H9 (cell line): Measurements from ENCODE around the gene APOL1. TPM values are rescaled to one million over a fixed set of nuclear protein-coding genes. Genes with fewer than 3 reads are reported as not detected.
"Not testable (repeated sequence)": the region's sequence is repeated elsewhere in the genome, so short reads cannot be mapped to it uniquely, and the experiment has no call there.

Experiments used
- DNase-seq: peaks from one replicate; pipeline ENCODE4 v3.0.0-alpha.2; 2017
- H2AFZ ChIP-seq: one replicate; pipeline ENCODE4 v1.6.1; 2013; ENCODE audit warnings: mild to moderate bottlenecking, low read length, control low read depth, moderate library complexity
- H2AK5ac ChIP-seq: 2 replicates; pipeline ENCODE4 v1.6.1; 2013; ENCODE audit warnings: low read length, control low read depth, mixed read lengths; ENCODE audit not compliant: insufficient read length
- H2BK120ac ChIP-seq: one replicate; pipeline ENCODE4 v1.6.1; 2013; ENCODE audit warnings: low read depth, mild to moderate bottlenecking, low read length, control low read depth, inconsistent platforms; ENCODE audit not compliant: poor library complexity, severe bottlenecking
- H2BK12ac ChIP-seq: 2 replicates; pipeline ENCODE4 v1.6.1; 2013; ENCODE audit warnings: low read length, control low read depth, mixed read lengths, low read depth; ENCODE audit not compliant: insufficient read length
- H2BK15ac ChIP-seq: 2 replicates; pipeline ENCODE4 v1.6.1; 2013; ENCODE audit warnings: low read depth, low read length, control low read depth
- H2BK20ac ChIP-seq: one replicate; pipeline ENCODE4 v1.6.1; 2013; ENCODE audit warnings: low read depth, mild to moderate bottlenecking, low read length, control low read depth, inconsistent platforms; ENCODE audit not compliant: poor library complexity, severe bottlenecking
- H2BK5ac ChIP-seq: 2 replicates; pipeline ENCODE4 v1.6.1; 2013; ENCODE audit warnings: low read length, control low read depth, mixed read lengths; ENCODE audit not compliant: insufficient read length
- H3K14ac ChIP-seq: 2 replicates; pipeline ENCODE4 v1.6.1; 2013; ENCODE audit warnings: low read length, control low read depth; ENCODE audit not compliant: insufficient read depth
- H3K18ac ChIP-seq: 2 replicates; pipeline ENCODE4 v1.6.1; 2013; ENCODE audit warnings: low read depth, mild to moderate bottlenecking, mixed read lengths, low read length, control low read depth; ENCODE audit not compliant: insufficient read length
- H3K23ac ChIP-seq: 2 replicates; pipeline ENCODE4 v1.6.1; 2013; ENCODE audit warnings: low read length, control low read depth, mixed read lengths, low read depth; ENCODE audit not compliant: insufficient read length
- H3K23me2 ChIP-seq: 2 replicates; pipeline ENCODE4 v1.6.1; 2013; ENCODE audit warnings: low read depth, mild to moderate bottlenecking, mixed read lengths, low read length, control low read depth; ENCODE audit not compliant: insufficient read length, poor library complexity, severe bottlenecking
- H3K27ac ChIP-seq: 2 replicates; pipeline ENCODE4 v1.5.1; 2013; ENCODE audit warnings: low read length, control low read depth, mixed read lengths, low read depth; ENCODE audit not compliant: insufficient read length
- H3K27me3 ChIP-seq: 2 replicates; pipeline ENCODE4 v1.6.1; 2013; ENCODE audit warnings: low read length, control low read depth, inconsistent platforms; ENCODE audit not compliant: insufficient read depth
- H3K4ac ChIP-seq: 2 replicates; pipeline ENCODE4 v1.6.1; 2013; ENCODE audit warnings: low read depth, mild to moderate bottlenecking, control low read depth, inconsistent platforms, low read length, moderate library complexity
- H3K4me1 ChIP-seq: 2 replicates; pipeline ENCODE4 v1.6.1; 2013; ENCODE audit warnings: low read length, control low read depth, inconsistent platforms; ENCODE audit not compliant: insufficient read depth
- H3K4me2 ChIP-seq: 2 replicates; pipeline ENCODE4 v1.6.1; 2013; ENCODE audit warnings: low read length, control low read depth, mixed read lengths; ENCODE audit not compliant: insufficient read length, insufficient read depth
- H3K56ac ChIP-seq: 2 replicates; pipeline ENCODE4 v1.6.1; 2013; ENCODE audit warnings: low read depth, mild to moderate bottlenecking, mixed read lengths, low read length, control low read depth; ENCODE audit not compliant: insufficient read length
- H3K79me1 ChIP-seq: 2 replicates; pipeline ENCODE4 v1.6.1; 2013; ENCODE audit warnings: low read depth, mild to moderate bottlenecking, moderate library complexity, low read length, control low read depth, inconsistent platforms; ENCODE audit not compliant: insufficient read depth, poor library complexity, severe bottlenecking
- H3K79me2 ChIP-seq: 2 replicates; pipeline ENCODE4 v1.6.1; 2013; ENCODE audit warnings: low read length, control low read depth, inconsistent platforms; ENCODE audit not compliant: insufficient read depth
- H3K9ac ChIP-seq: 2 replicates; pipeline ENCODE4 v1.6.1; 2013; ENCODE audit warnings: low read length, control low read depth, mixed read lengths; ENCODE audit not compliant: insufficient read length; ENCODE audit errors: extremely low read depth
- H3K9me3 ChIP-seq: one replicate; pipeline ENCODE4 v1.6.1; 2013; ENCODE audit warnings: low read depth, low read length, inconsistent platforms; ENCODE audit not compliant: control insufficient read depth
- H3T11ph ChIP-seq: one replicate; pipeline ENCODE4 v1.6.1; 2013; ENCODE audit warnings: mild to moderate bottlenecking, low read length, control low read depth, inconsistent platforms
- H4K20me1 ChIP-seq: one replicate; pipeline ENCODE4 v1.6.1; 2013; ENCODE audit not compliant: control insufficient read depth, insufficient read length, insufficient read depth
- H4K5ac ChIP-seq: 2 replicates; pipeline ENCODE4 v1.6.1; 2013; ENCODE audit warnings: low read depth, mild to moderate bottlenecking, mixed read lengths, low read length, control low read depth; ENCODE audit not compliant: insufficient read length
- H4K8ac ChIP-seq: replicated peaks from 2 replicates; pipeline ENCODE4 v1.6.1; 2013; ENCODE audit warnings: low read length, control low read depth, mixed read lengths, low read depth; ENCODE audit not compliant: insufficient read length
- H4K91ac ChIP-seq: 2 replicates; pipeline ENCODE4 v1.6.1; 2013; ENCODE audit warnings: low read depth, mild to moderate bottlenecking, moderate library complexity, mixed read lengths, low read length, control low read depth; ENCODE audit not compliant: insufficient read length
- H3K27ac Mint-ChIP-seq, 3 experiments: 2 replicates in 2 of 3; 3 replicates in 1 of 3; pipeline ENCODE4 v1.8.0; 2020 to 2021; ENCODE audit warnings: mixed read lengths in 3 of 3, mild to moderate bottlenecking in 1 of 3, moderate library complexity in 1 of 3
- H3K27me3 Mint-ChIP-seq: 2 replicates; pipeline ENCODE4 v1.8.0; 2021; ENCODE audit warnings: low read depth, mild to moderate bottlenecking, moderate library complexity, mixed read lengths
- H3K36me3 Mint-ChIP-seq, 3 experiments: 2 replicates in 2 of 3; 3 replicates in 1 of 3; pipeline ENCODE4 v1.8.0; 2020 to 2021; ENCODE audit warnings: low read depth in 3 of 3, mixed read lengths in 3 of 3; ENCODE audit not compliant: insufficient read depth in 1 of 3
- H3K4me1 Mint-ChIP-seq, 2 experiments: 2 replicates each; pipeline ENCODE4 v1.8.0; 2020; ENCODE audit warnings: mixed read lengths in 2 of 2
- H3K4me3 Mint-ChIP-seq, 2 experiments: 2 replicates in 1 of 2; 3 replicates in 1 of 2; pipeline ENCODE4 v1.8.0; 2020 to 2021; ENCODE audit warnings: mild to moderate bottlenecking in 2 of 2, mixed read lengths in 2 of 2, moderate library complexity in 1 of 2
- H3K9me3 Mint-ChIP-seq, 2 experiments: 2 replicates in 1 of 2; 3 replicates in 1 of 2; pipeline ENCODE4 v1.8.0; 2020; ENCODE audit warnings: mild to moderate bottlenecking in 2 of 2, mixed read lengths in 2 of 2, moderate library complexity in 1 of 2
- WGBS: extraction: QIAGEN DNeasy Blood & Tissue Kit; methylation state at CpG from one replicate; pipeline ENCODE4 v1.1.7; 2013; ENCODE audit warnings: missing lambda C conversion rate, low lambda C conversion rate, mixed read lengths; ENCODE audit not compliant: insufficient read length; ENCODE audit errors: extremely low coverage; 5-methylcytosine and 5-hydroxymethylcytosine counted together
- total RNA-seq: library from RNA; stranded (reverse); gene quantifications from 2 replicates; pipeline ENCODE4 v1.2.1, GENCODE V29; 2021
- TF ChIP-seq, protein P1 (sequence below): fragments of 200-600 bp; sonication (generic); conservative IDR thresholded peaks from 3 replicates; pipeline ENCODE4 v1.8.0; 2021; ENCODE audit warnings: antibody characterized with exemption, mild to moderate bottlenecking

Gene APOL1
- total RNA-seq, 1 experiment from 2014 or later = not detected

DNA sequence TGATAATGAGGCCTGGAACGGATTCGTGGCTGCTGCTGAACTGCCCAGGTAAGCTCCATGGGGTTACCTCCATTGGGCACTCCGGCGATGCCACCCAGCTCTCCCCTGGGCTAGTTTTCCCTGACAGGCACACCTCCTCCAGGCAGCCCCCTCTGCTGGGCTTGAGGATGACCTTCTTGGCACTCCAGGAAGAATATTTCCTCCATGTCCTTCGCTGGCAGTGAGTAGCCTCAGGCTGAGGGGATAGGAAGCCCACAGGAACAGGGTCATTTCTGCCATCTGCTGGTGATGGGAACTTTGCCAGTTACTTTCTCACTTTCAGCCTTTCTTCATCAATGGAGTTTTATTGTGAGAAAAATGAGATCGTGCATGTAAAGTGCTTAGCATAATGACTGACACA is 8.7 kb downstream of the APOL1 start:
- not testable (repeated sequence) for H3K18ac ChIP-seq, H3K9ac ChIP-seq, H3K27me3 ChIP-seq, H2BK120ac ChIP-seq, H2BK20ac ChIP-seq, H3K4me2 ChIP-seq, H3K27ac ChIP-seq, H3K56ac ChIP-seq, H2BK12ac ChIP-seq, H3K9me3 Mint-ChIP-seq, H3K9me3 ChIP-seq, H3T11ph ChIP-seq, H3K36me3 Mint-ChIP-seq, H3K27ac Mint-ChIP-seq, H3K23me2 ChIP-seq, H3K4me1 ChIP-seq, H4K20me1 ChIP-seq, H4K91ac ChIP-seq, H3K14ac ChIP-seq, H2BK5ac ChIP-seq, H3K4me3 Mint-ChIP-seq, H2AFZ ChIP-seq, H4K8ac ChIP-seq, H3K27me3 Mint-ChIP-seq, H3K79me1 ChIP-seq, H2BK15ac ChIP-seq, H3K23ac ChIP-seq, H4K5ac ChIP-seq, H2AK5ac ChIP-seq, H3K4ac ChIP-seq, H3K79me2 ChIP-seq
- WGBS = no CpG with 5 or more reads among the region's 6 CpGs
- H3K4me1 Mint-ChIP-seq = peaks cover 30 to 33% of the 10 kb centered on the region in 2 experiments
- DNase-seq = peak; percentile 67
- TF ChIP-seq, protein P1, sequence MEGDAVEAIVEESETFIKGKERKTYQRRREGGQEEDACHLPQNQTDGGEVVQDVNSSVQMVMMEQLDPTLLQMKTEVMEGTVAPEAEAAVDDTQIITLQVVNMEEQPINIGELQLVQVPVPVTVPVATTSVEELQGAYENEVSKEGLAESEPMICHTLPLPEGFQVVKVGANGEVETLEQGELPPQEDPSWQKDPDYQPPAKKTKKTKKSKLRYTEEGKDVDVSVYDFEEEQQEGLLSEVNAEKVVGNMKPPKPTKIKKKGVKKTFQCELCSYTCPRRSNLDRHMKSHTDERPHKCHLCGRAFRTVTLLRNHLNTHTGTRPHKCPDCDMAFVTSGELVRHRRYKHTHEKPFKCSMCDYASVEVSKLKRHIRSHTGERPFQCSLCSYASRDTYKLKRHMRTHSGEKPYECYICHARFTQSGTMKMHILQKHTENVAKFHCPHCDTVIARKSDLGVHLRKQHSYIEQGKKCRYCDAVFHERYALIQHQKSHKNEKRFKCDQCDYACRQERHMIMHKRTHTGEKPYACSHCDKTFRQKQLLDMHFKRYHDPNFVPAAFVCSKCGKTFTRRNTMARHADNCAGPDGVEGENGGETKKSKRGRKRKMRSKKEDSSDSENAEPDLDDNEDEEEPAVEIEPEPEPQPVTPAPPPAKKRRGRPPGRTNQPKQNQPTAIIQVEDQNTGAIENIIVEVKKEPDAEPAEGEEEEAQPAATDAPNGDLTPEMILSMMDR = peak; percentile 64

DNA sequence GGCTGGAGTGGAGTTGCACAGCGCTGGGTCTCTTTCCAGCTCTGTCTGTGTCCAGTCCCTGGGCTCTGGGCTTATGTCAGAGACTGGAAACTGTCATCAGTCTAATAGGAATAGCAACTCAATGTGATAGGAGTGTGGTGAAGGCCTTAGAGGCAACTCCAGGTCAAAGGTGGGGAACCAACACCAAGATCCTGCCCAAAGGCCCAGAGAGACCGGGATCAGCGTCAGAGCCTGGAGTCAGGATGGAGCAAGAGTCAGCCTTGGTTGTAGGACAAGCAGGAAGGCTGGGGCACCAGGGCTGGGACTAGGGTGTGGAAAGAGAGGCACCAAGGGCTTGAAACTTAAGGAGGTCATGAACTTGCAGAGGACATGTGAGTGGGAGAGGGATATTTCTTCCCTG is 9.4 kb downstream of the APOL1 start:
- H3K27me3 Mint-ChIP-seq, DNase-seq, H3K14ac ChIP-seq: not testable (repeated sequence)

More for the DNA sequence above, 9.4 kb downstream of the APOL1 start:
- not testable (repeated sequence) for H2BK20ac ChIP-seq, H3K9ac ChIP-seq, H3K4me3 Mint-ChIP-seq, H3T11ph ChIP-seq, H3K4me1 ChIP-seq, H4K5ac ChIP-seq, H2BK12ac ChIP-seq, H4K91ac ChIP-seq, H3K27ac Mint-ChIP-seq, H3K4ac ChIP-seq, H3K36me3 Mint-ChIP-seq, H3K23me2 ChIP-seq, H3K79me1 ChIP-seq, H3K56ac ChIP-seq, H3K79me2 ChIP-seq, H3K9me3 Mint-ChIP-seq, H2BK120ac ChIP-seq, H3K18ac ChIP-seq, H2BK5ac ChIP-seq, H3K27me3 ChIP-seq, H3K27ac ChIP-seq, H4K8ac ChIP-seq, H2BK15ac ChIP-seq, H3K9me3 ChIP-seq, H4K20me1 ChIP-seq, H3K23ac ChIP-seq, H3K4me2 ChIP-seq, H2AK5ac ChIP-seq, H2AFZ ChIP-seq
- peaks cover 30 to 36% of the 10 kb centered on the region in 2 experiments for H3K4me1 Mint-ChIP-seq
- WGBS = no CpG with 5 or more reads among the region's 3 CpGs
